GM21717 (cell line): ENCODE results near the gene DLL1.

ENCODE experiments used
- ATAC-seq: cut with Tn5 transposase; IDR thresholded peaks from one replicate; pipeline ENCODE4 v1.9.1; 2021; ENCODE audit warnings: mild to moderate bottlenecking, moderate library complexity; ENCODE audit not compliant: unreplicated experiment

DLL1 gene

DNA sequence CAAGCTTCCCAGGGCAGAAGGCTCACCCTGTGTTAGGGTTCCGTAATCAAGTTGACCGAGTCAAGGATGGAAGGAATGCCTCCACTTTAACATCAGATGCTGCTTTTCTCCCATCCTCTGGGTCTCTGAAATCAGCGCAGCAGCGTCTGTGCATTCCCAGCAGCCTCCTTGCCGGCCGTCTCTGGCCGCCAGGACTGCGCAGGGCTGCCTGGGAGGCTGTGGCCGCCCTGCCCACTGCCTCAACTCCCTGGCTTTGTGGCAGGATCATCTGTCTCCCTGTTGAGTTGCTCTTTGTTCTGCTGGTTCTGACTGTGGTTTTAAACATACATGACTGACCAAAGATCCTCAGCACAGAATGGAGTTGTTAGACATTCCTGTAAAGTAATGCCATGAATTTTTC is 56.5 kb downstream of the DLL1 start:
- ATAC-seq, result no peak

DNA sequence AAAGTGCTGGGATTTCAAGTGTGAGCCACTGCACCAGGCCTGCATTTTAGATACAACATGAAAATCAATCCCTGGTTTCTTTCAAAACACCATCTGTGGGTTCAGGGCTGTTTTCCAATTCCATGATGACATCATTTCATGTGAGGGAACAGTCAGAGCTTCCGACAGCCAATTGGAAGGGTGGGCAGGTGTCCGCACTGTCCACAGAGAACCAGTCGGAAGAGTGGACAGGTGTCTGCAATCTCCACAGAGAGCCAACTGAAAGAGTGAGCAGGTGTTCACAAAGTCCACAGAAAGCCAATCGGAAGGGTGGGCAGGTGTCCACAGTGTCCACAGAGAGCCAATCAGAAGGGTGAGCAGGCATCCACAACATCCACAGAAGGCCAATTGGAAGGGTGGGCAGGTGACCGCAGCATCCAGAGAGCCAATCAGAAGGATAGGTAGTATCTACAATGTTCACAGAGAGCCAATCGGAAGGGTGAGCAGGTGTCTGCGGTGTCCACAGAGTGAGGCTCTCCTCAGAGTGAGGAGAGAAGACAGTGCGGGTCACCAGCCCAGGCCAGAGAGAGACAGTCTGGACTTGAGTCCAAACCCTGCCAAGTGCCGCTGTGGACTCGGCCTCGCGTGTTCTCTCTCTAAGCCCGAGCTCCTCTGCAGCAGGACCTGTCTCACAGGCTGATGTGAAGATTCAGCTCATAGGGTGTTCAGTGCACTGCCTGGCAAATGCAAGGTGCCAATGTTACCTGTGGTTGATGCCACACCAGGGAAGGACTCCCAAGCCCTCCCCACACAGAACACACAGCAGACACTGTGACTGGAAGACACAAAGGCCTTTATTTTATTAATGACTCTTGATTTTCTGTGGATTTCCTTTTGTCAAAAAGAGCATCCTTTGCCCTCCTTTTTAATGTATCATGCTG is 57.3 kb downstream of the DLL1 start:
- no peak for ATAC-seq
